Stimulated activated CD8-positive, alpha-beta memory T cell treated with anti-CD3 and anti-CD28 coated beads, Interleukin-4, amount 100 ng/mL, for 1 hour (primary cell): ENCODE results near the gene DOK4.
"Not testable (repeated sequence)": the region's sequence is repeated elsewhere in the genome, so short reads cannot be mapped to it uniquely, and the experiment has no call there.

ENCODE experiments used
- DNase-seq, 2 donors: peaks; one replicate each; pipeline ENCODE4 v3.0.0-alpha.2; 2020; ENCODE audit warnings: low read depth in 2 of 2, low spot score in 1 of 2

DOK4 gene

DNA sequence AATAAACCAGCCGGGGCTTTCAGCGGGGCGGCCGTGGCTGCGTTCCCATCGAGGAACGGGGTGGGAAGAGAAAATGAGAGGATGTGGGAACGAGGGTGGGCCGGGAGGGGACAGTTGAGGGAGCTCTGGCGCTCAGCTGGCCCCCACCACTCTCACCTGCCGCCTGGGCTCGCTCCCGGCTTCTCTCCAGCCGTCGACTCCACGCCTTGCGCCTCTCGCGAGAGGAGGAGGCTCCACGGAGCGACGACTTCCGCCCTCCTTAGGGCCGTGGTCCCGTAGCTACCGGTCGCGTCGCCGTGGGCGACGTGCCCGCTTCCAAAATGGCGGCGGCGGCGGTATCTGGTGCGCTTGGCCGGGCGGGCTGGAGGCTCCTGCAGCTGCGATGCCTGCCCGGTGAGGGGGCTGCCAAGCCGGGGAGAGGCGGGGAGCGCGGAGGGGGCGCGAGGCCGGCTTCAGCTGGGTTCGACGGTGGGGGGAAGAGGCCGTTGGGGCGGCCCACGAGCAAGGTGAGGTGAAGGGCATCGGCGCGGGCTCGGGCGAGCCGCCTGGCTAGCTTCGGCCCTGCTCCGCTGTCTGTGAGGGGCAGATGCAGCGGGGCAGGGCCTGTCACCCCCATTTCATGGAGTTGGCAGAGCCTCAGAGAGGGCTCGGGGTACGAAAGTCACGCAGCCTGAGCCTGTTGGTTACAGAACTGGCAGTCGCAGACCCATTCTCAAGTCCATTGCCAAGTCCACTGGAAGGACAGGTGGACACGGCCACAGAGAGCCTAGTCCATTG, 38.9 kb downstream of the DOK4 start, which contains the start of the genes CIAPIN1 and COQ9:
Gene CIAPIN1 (minus strand): TSS at position 200 of the 777 bp plus-strand sequence. CDS start 6,457 bp downstream, outside the sequence.
Gene COQ9 (plus strand): TSS at position 294 of the 777 bp plus-strand sequence. CDS start 27 bp downstream, at position 321.
- peak; percentile 80 to 82 for DNase-seq

DNA sequence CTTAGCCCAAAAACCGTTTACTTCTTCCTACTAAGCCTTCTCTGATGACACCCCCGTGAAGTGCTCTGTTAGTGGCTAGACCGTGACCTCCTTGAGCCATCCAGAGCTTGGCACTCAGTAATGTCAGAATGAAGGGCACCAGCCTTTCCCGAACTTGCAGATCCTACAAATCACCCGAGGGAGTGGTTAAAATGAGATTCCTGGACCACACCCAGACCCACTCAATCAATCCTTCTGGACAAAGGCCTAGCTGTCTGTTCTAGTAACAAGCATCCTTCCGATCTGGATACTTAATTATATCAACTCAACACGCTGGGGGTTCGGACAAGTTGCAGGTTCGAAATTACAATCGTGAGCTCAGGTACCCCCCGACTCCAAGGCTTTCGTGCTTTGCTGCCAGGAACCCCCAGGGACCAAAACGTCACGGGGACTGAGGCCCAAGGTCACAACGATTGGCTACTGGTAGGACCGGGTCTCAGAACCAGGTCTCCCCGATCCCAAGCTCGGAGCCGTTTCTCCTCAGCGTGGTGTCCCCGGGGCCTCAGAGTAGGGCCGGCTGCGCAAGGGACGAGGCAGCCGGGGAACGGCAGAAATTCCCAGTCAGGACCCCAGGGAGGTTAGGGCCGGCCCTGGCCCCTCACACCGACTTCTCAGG, 39.6 kb downstream of the DOK4 start:
- DNase-seq: peak in 1 of 2 donors; percentile 2

DNA sequence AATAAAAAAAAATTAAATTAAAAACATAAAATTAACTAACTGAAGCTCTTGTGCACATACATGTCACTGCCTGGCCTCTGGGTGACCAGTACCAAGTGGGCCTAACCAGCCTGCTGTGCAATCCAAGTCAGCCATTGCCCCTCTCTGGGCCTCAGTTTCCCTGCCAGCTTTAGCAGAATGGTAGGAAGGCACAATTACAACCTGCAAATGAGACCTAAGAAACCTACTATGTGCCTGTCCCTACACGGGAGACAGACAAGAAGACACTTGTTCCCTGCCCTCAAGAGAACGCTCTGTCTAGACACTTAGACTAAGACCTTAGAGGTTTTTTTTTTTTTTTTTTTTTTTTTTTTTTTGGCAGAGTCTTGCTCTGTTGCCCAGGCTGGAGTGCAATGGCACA, 40.8 kb downstream of the DOK4 start:
- no peak for DNase-seq

DNA sequence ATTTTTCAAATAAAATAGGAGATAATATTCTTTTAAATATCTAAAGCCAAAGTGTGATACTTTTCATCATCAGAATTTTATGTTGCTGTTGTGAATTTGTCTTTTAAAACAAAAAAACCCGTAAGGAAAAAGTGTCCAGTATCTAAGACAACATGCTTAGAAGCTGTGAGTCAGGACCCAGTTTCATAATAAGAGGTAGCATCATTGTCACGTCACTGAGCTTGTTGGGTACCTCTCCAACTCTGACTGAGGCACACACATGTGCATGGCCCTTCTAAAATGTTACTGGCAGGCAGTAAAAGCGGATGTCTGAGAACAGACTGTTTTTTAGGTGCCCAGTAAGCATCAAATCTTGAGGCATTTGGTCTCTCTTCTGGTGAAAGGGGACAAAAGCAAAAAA, 41.6 kb downstream of the DOK4 start:
- DNase-seq: no peak

DNA sequence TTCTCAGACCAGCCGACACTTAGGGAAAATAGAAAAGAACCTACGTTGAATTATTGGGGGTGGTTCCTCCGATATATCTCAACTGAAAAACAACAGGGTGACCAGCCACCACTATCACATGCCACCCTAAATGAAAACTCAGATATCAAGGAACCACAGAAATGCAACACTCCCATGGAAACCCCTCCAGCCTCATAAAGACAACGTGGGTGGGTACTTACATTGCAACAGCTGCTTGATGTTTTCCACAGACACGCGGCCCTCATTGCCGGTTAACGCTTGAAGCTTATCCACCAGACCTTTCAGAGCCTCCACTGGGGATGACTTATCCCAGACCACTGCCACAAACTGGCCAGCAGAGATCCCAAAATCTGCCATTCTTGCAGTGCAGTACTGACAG, 45.7 kb downstream of the DOK4 start:
- DNase-seq: not testable (repeated sequence)

DNA sequence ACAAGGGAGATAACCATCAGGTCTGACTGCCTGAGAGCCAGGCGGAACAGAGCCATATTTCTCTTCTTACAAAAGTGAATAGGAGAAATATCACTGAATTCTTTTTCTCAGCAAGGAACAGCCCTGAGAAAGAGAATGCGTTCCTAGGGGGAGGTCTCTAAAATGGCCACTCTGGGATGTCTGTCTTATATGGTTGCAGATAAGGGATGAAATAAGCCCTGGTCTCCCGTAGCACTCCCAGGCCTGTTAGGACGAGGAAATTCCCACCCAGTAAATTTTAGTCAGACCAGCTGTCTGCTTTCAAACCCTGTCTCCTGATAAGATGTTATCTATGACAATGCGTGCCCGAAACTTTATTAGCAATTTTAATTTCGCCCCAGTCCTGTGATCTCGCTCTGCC, 46.3 kb downstream of the DOK4 start:
- not testable (repeated sequence) for DNase-seq

DNA sequence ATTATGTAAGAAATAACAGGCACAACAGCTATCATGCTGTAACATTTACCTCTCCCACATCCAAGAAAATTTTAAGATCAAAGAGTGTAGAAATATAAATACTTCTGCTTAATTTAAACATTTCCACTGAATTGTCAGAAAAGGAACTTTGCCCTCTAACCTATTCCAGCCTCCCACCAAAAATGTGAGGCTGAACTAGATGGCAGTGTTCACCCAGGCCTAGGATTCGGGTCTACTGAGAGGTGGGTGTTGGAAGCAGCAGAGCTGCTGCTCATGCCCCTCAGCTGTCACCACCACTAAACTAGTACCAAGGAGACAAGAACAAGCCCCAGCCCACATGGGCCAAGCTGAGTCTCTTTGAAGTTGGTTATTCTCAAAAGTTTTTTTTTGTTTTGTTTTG, 50.5 kb downstream of the DOK4 start:
- no peak for DNase-seq

DNA sequence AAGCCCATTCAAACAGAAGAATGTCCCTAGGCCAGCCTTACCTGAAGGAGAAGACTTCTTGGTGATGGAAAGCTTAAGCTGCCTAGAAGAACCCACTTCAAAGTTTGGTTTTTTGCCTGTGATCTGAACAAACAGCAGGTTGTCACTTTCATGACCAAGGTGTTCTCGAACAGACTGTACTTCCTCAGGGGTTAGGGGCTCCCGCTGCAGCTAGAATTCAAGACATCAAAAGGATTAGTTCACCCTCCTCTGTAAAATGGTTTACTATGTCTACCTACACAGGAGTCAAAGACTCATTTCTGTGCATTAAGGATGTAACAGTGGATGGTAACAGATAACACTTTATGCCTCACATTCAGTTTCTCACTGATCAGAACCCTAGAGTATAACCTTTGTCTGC, 52.3 kb downstream of the DOK4 start:
- no peak for DNase-seq

DNA sequence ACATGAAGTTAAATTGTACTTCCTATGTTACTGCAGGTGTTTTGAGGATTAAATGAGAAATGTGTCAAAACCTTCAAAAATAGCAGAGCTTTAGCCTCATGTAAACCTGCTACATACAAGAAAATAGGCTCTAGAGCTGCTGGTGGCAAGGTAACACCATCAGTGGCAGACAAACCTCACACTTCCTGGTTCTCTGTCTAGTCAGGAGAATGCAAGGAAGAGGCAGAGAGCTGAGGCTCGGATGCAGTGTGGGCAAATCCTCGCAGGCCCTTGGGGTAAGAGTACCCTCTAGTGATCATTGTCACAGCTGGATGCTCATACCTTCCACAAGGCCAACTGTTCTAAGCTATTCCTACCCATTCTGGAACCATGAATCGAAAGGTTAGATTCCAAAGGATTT, 53.3 kb downstream of the DOK4 start:
- no peak for DNase-seq

DNA sequence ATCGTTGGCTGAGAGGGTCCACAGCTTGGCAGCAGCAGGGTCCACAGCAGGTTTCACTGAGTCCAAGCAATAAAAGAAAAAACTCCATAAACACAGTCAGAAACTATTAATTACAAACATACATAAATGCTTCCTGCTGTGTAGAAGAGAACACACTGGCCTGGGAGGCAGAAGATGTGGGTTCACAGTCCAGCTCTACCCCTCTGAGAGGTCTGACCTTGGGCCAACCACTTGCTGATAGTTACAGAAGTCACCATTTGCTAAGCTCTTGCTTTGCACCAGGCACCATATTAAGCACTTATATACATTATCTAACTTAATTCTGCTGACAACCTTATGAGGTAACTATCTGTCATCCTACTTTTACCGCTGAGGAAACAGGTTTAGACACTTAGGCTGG, 53.8 kb downstream of the DOK4 start:
- DNase-seq: no peak

DNA sequence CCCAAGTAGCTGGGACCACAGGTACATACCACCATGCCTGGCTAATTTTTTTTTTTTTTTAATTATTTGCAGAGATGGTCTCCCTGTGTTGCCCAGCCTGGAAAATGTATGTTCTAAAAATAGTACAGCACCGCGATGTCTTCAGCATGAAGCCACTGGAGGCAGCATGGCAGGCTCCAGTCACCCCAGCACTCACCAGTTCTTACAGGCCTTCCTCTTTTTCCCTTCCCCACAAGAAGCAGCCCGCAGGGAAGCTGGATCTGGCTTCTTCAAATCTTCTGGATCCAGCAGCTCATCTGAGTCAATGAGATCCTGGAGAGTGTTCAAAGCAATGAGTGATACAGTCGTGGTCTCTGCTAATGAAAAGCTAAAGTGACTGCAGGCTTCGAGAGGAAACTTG, 55.3 kb downstream of the DOK4 start:
- DNase-seq: no peak

DNA sequence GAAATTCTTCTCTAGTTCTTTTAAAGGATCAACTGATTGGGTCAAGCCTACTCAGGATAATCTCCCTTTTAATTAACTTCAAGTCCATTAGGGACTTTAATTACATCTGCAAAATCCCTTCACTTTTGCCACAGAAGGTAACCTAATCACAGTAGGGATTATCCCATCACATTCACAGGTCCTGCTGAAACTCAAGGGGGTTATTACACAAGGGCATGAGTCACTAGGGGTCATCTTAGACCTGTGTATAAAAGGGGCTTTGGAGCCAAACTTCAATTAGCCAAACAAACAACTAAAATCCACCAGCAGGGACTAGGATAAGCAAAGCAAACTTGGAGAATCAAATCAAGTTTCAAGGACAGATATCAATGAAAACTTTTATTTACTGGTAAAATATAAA, 58.5 kb downstream of the DOK4 start:
- no peak for DNase-seq

DNA sequence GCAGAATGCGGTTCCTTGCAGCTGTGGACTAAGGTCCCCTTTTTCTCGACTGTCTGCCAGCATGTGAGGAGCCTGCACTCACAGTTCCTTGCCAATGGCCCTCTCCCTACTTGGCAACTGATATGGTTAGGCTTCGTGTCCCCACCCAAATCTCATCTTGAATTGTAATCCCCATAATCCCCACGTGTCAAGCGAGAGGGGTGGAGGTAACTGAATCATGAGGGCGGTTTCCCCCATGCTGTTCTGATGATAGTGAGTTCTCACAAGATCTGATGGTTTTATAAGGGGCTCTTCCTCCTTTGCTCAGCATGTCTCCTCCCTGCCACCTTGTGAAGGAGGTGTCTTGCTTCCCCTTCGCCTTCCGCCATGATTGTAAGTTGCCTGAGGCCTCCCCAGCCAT, 59.0 kb downstream of the DOK4 start:
- no peak for DNase-seq

DNA sequence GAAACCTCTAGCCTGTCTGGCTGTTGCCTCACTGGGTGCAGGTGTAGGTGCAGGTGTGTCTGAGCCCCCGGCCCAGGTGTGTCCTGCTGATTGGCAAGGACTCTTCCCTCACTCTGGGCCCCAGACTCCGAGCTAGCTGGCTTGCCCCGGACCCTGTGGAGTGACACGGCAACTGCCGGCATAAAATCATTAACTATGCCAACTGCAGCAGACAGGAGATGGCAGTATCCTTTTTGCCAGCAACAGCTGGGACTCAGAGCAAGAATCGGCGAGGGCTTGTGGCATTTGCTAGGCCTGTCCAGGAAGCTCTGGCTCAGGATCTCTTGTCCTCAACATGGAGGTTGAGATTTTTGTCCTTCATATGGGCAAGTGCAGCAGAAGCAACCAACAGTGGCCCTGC, 59.9 kb downstream of the DOK4 start:
- DNase-seq: no peak

DNA sequence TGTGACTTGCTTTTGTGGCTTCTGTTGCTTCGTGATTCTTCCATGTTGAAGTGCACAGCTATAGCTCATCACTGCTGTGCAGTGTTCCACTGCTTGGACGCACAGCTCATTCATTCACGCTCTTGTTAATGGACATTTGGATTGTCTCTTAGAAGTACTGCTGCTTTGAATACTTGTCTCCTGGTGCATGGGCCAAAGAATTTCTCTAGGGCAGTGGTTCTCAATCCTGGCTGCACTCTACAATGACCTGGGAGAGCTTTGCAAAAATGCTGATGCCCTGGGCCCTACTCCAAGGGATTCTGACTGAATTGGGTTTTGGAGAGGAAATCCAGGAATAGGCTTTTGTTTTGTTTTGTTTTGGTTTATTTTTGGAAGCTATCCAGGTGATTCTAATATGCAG, 61.7 kb downstream of the DOK4 start:
- DNase-seq: no peak

DNA sequence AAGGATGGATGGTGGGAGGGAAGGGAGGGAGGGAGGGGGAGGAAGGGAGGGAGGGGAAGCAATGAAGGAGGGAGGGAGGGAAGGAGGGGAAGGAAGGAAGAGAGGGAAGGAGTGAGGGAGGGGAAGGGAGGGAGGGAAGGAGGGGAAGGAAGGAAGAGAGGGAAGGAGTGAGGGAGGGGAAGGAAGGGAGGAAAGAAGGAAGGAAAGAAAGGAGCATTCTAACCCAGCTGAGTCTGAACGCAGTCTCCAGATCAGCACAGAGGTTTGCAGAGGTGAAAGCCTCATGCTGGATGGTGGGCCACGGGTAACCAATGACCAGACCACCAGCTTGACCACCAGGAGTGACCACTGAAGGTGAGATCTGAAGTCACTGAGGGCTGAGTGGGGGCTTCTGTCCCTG, 63.1 kb downstream of the DOK4 start:
- no peak for DNase-seq

DNA sequence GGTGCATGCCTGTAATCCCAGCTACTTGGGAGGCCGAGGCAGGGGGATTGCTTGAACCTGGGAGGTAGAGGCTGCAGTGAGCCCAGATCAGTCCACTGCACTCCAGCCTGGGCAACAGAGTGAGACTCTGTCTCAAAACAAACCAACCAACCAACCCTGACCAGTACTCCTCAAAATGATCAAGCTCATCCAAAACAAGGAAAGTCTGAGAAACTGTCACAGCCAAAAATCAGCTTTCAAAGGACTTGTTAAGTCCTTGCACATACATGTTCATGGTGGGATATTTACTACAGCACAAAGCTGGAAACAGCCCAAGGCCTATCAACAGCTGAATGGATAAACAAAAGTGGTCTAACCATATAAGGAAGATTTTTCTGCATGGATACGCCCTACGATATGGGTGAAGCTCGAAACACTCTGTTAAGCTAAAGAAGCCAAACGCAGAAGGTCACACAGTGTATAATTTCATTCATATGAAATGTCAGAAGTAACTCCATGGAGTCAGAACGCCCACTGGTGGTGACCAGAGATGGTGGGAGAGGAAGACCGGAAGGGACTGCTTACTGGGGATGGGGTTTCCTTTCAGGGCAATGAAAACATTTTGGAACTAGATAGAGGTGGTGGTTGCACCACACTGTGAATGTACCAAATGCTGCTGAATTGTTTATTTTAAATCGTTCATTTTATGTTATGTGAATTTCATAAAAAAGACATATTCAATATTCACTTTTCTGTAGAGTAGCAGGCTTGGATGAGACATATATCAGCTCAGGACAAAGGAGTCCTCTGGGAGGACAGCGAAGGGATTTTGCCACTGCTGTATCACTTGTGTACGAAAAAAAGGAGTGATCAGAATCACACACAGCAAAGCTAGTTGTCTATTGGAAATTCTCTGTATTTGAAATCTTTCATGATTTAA, 64.0 kb downstream of the DOK4 start:
- DNase-seq: no peak
